HG02623 (cell line): ENCODE measurements around the gene CDC42BPA.

Source experiments
- ATAC-seq: cut with Tn5 transposase; IDR thresholded peaks from one replicate; pipeline ENCODE4 v1.9.1; 2021; ENCODE audit warnings: moderate library complexity; ENCODE audit not compliant: unreplicated experiment

Gene CDC42BPA

GRCh38 chr1:226951286-226952117, 366.8 kb downstream of the CDC42BPA start:
- ATAC-seq, result no peak

GRCh38 chr1:226950871-226951270, 367.4 kb downstream of the CDC42BPA start:
- no peak for ATAC-seq

GRCh38 chr1:226950316-226950715, 368.0 kb downstream of the CDC42BPA start:
- no peak for ATAC-seq

- no peak for ATAC-seq
Measured at GRCh38 chr1:226949401-226949800, 368.9 kb downstream of the CDC42BPA start.

GRCh38 chr1:226948996-226949395, 369.3 kb downstream of the CDC42BPA start:
- no peak for ATAC-seq

GRCh38 chr1:226948480-226948879, 369.8 kb downstream of the CDC42BPA start:
- ATAC-seq, result no peak

GRCh38 chr1:226948051-226948450, 370.2 kb downstream of the CDC42BPA start:
- ATAC-seq, result no peak

- no peak for ATAC-seq
Measured at GRCh38 chr1:226946841-226947240, 371.5 kb downstream of the CDC42BPA start.

GRCh38 chr1:226946285-226946684, 372.0 kb downstream of the CDC42BPA start:
- no peak for ATAC-seq

- no peak for ATAC-seq
Measured at GRCh38 chr1:226945858-226946245, 372.4 kb downstream of the CDC42BPA start.

- no peak for ATAC-seq
Measured at GRCh38 chr1:226945106-226945857, 373.0 kb downstream of the CDC42BPA start.

- ATAC-seq, result no peak
Measured at GRCh38 chr1:226943927-226944326, 374.4 kb downstream of the CDC42BPA start.

GRCh38 chr1:226943156-226943555, 375.1 kb downstream of the CDC42BPA start:
- no peak for ATAC-seq

GRCh38 chr1:226942392-226942791, 375.9 kb downstream of the CDC42BPA start:
- ATAC-seq, result no peak

- no peak for ATAC-seq
Measured at GRCh38 chr1:226940806-226941067, 377.6 kb downstream of the CDC42BPA start.

GRCh38 chr1:226940029-226940805, 378.1 kb downstream of the CDC42BPA start, which contains the start of gene COQ8A:
COQ8A (plus strand) TSS chr1:226940294; CDS start chr1:226961386, 21,092 bp downstream.
- ATAC-seq, result peak; percentile 96
